Gastroesophageal sphincter (tissue), 3 donors: Measurements from ENCODE around the gene S1PR3.

Experiments used
- CTCF ChIP-seq, 4 experiments: fragments of 200-600 bp in 2 of 4; fragments of 450-650 bp in 2 of 4; sonication (generic) in 1 of 4; IDR thresholded peaks; one replicate each; pipeline ENCODE4 v1.5.1; 2017 to 2019; ENCODE audit warnings: antibody characterized with exemption in 4 of 4, mild to moderate bottlenecking in 2 of 4, moderate library complexity in 2 of 4
- POLR2A ChIP-seq, 2 donors: fragments of 450-650 bp; IDR thresholded peaks; one replicate each; pipeline ENCODE4 v1.6.1; 2017; ENCODE audit warnings: antibody characterized with exemption in 2 of 2, mild to moderate bottlenecking in 2 of 2, moderate library complexity in 1 of 2
- POLR2AphosphoS5 ChIP-seq: sonication (generic); formaldehyde crosslinking; IDR thresholded peaks from one replicate; pipeline ENCODE4 v1.6.1; 2017; ENCODE audit warnings: antibody characterized with exemption

- no peak for TF ChIP-seq POLR2AphosphoS5
- no peak for TF ChIP-seq POLR2A (IDR thresholded peaks at IDR 0.05)
- no peak for TF ChIP-seq CTCF (IDR thresholded peaks at IDR 0.05)
These were observed 22.9 kb downstream of the S1PR3 start for GRCh38 chr9:89014153-89014552.
